ENCODE data around the gene NKD1.
A peak's percentile ranks its signal among the peaks of the same experiment; 100 is the strongest.

The NKD1 gene

GRCh38 chr16:50631985-50632576, 83.9 kb downstream of the NKD1 start:
- DNase-seq: no peak

- DNase-seq: no peak
These were observed 85.0 kb downstream of the NKD1 start for GRCh38 chr16:50632927-50633800.

- no peak for DNase-seq
These were observed 85.9 kb downstream of the NKD1 start for GRCh38 chr16:50634090-50634489.

GRCh38 chr16:50634947-50635346, 86.8 kb downstream of the NKD1 start:
- no peak for DNase-seq

GRCh38 chr16:50635505-50636392, 87.6 kb downstream of the NKD1 start:
- DNase-seq: no peak

GRCh38 chr16:50636753-50637374, 88.7 kb downstream of the NKD1 start:
- DNase-seq: no peak

GRCh38 chr16:50637716-50638602, 89.8 kb downstream of the NKD1 start:
- DNase-seq: no peak

GRCh38 chr16:50638816-50639670, 90.8 kb downstream of the NKD1 start:
- no peak for DNase-seq

- DNase-seq: no peak
These were observed 92.2 kb downstream of the NKD1 start for GRCh38 chr16:50640391-50640790.

GRCh38 chr16:50640919-50641817, 93.0 kb downstream of the NKD1 start:
- no peak for DNase-seq

- no peak for DNase-seq
These were observed 93.6 kb downstream of the NKD1 start for GRCh38 chr16:50641818-50642187.

GRCh38 chr16:50642349-50642748, 94.2 kb downstream of the NKD1 start:
- DNase-seq: no peak

GRCh38 chr16:50643192-50643591, 95.0 kb downstream of the NKD1 start:
- no peak for DNase-seq

GRCh38 chr16:50644245-50644644, 96.0 kb downstream of the NKD1 start:
- no peak for DNase-seq

GRCh38 chr16:50644729-50645128, 96.5 kb downstream of the NKD1 start:
- peak; percentile 39 for DNase-seq

- no peak for DNase-seq
These were observed 97.5 kb downstream of the NKD1 start for GRCh38 chr16:50645563-50646220.

- no peak for DNase-seq
These were observed 98.1 kb downstream of the NKD1 start for GRCh38 chr16:50646345-50646744.

GRCh38 chr16:50651835-50652438, 103.7 kb downstream of the NKD1 start:
- no peak for DNase-seq
